ENCODE measurements around the gene DYNC1I1.

Gene DYNC1I1

DNA sequence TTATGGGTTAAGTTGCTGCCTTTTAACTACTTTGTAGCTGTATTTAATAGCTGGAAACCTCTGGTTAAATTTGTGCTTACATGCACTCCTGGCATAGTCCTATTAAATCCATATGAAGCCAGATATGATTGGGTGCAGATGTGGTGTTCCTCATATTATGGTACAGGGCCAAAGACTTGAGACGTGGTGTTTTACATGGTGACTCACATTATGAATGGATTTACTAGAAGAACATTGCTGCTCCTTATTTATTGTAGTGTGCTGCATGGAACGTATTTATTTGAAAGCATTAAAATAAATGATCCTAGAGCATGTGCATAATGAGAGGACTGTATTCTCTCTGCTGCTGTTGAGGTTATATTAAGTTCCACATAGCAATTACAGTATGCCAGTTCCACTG lies 325.5 kb downstream of the DYNC1I1 start:
- TF ChIP-seq FOXP2 (optimal IDR thresholded peaks at IDR 0.05; ENCODE audit: borderline replicate concordance, extremely low read depth, extremely low read length, insufficient read depth) (no peak), SIN3A (IDR thresholded peaks at IDR 0.05; ENCODE audit: borderline replicate concordance, insufficient read depth, low read length) (no peak), POLR2AphosphoS5 (IDR thresholded peaks at IDR 0.05; ENCODE audit: low read depth, low read length) (no peak), TAF1 (IDR thresholded peaks at IDR 0.05; ENCODE audit: borderline replicate concordance, insufficient read depth, low read length) (no peak)
- TF ChIP-seq, protein P1, sequence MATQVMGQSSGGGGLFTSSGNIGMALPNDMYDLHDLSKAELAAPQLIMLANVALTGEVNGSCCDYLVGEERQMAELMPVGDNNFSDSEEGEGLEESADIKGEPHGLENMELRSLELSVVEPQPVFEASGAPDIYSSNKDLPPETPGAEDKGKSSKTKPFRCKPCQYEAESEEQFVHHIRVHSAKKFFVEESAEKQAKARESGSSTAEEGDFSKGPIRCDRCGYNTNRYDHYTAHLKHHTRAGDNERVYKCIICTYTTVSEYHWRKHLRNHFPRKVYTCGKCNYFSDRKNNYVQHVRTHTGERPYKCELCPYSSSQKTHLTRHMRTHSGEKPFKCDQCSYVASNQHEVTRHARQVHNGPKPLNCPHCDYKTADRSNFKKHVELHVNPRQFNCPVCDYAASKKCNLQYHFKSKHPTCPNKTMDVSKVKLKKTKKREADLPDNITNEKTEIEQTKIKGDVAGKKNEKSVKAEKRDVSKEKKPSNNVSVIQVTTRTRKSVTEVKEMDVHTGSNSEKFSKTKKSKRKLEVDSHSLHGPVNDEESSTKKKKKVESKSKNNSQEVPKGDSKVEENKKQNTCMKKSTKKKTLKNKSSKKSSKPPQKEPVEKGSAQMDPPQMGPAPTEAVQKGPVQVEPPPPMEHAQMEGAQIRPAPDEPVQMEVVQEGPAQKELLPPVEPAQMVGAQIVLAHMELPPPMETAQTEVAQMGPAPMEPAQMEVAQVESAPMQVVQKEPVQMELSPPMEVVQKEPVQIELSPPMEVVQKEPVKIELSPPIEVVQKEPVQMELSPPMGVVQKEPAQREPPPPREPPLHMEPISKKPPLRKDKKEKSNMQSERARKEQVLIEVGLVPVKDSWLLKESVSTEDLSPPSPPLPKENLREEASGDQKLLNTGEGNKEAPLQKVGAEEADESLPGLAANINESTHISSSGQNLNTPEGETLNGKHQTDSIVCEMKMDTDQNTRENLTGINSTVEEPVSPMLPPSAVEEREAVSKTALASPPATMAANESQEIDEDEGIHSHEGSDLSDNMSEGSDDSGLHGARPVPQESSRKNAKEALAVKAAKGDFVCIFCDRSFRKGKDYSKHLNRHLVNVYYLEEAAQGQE (IDR thresholded peaks at IDR 0.05; ENCODE audit: insufficient read depth in 1 of 2, low read depth in 2 of 2, low read length in 2 of 2), result no peak

DNA sequence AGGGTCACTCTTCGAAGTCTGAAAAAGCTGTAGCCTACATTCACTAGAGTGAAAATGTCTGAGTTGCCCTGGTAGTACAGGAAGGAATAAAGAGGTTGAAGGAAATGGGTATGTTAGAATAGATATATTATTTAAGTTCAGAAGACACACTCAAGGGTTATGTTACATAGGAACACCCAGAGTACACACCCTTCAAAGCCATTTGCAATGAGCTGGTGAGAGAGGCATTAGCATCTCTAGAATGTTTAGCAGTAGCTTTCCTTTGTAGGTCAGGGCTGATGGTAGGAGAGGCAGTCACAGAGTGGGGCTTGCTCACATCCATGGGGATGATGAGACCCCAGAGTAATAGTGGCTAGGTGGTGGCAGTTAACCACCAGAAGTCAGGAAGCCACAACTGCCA lies 328.4 kb downstream of the DYNC1I1 start:
- no peak for TF ChIP-seq SIN3A (IDR thresholded peaks at IDR 0.05; ENCODE audit: borderline replicate concordance, insufficient read depth, low read length)
- no peak for TF ChIP-seq TAF1 (IDR thresholded peaks at IDR 0.05; ENCODE audit: borderline replicate concordance, insufficient read depth, low read length)

DNA sequence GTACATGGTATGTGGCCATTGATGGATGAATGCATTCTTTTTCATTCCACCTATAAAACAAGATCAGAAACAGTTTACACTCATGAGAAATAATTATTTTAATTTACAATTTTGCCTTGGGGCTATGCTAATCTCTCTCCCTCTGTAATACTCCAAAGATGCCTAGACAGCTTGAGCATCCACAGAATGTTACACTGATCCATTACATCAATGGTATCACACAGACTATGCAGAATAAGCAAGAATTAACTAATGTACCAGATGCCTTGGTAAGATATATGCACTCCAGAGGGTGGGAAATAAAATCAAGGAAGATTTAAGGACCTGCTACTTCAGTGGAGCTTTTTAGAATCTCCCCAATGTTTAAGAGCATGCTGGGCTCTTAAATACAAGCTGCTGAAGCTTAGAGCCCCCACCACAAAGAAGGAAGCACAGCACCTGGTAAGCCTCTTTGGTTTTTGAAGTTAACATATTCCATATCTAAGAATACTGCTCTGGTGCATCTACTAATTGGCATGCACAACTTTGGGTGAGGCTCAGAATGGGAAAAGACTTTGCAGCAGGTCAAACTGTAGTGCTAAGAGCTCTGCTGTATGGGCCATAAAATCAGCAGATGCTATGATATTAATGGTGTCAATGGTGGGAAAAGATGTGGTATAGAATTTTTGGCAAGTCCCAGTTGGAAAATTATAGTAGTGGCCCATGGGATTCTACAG lies 329.9 kb downstream of the DYNC1I1 start:
- TF ChIP-seq, protein P1 (IDR thresholded peaks at IDR 0.05; ENCODE audit: insufficient read depth in 1 of 2, low read depth in 2 of 2, low read length in 2 of 2), result no peak
- no peak for TF ChIP-seq FOXP2 (optimal IDR thresholded peaks at IDR 0.05; ENCODE audit: borderline replicate concordance, extremely low read depth, extremely low read length, insufficient read depth)
- no peak for TF ChIP-seq POLR2AphosphoS5 (IDR thresholded peaks at IDR 0.05; ENCODE audit: low read depth, low read length)
- TF ChIP-seq TAF1 (IDR thresholded peaks at IDR 0.05; ENCODE audit: borderline replicate concordance, insufficient read depth, low read length), result no peak
- no peak for TF ChIP-seq SIN3A (IDR thresholded peaks at IDR 0.05; ENCODE audit: borderline replicate concordance, insufficient read depth, low read length)

DNA sequence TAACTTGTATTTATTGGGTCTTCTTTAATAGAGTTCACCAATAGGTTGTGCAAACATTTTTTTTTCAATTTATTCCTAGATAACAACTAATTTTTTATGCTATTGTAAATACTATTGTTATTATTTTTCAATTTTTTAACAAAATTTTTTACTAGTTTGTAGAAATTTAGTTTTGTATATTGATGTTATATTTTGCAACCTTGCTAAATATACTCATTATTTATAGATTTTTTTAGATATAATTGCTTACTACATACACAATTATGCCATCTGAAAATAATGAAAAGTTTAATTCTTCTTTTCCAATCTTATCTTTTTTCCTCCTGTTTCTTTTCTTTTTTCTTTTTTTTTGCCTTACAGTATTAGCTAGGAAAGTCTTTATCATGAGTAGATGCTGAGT lies 332.6 kb downstream of the DYNC1I1 start:
- no peak for TF ChIP-seq SIN3A (IDR thresholded peaks at IDR 0.05; ENCODE audit: borderline replicate concordance, insufficient read depth, low read length)

DNA sequence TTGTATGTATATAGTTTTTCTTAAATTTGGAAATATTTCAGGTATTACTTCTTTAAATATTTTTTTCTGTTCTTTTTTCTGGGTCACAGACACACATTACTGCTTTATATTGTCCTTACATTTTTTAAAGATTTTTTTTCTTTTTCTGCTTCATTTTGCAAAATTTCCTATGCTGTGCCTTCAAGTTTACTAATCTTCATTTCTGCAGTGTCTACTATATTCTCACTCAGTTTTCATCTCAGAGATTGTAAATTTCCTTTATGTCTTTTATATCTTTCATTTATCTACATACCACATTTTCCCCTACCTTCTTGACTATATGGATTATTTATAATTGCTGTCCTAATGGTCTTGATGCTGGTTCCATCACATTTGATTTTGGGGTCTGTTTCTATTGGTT lies 339.1 kb downstream of the DYNC1I1 start:
- TF ChIP-seq SIN3A (IDR thresholded peaks at IDR 0.05; ENCODE audit: borderline replicate concordance, insufficient read depth, low read length) (no peak), FOXP2 (optimal IDR thresholded peaks at IDR 0.05; ENCODE audit: borderline replicate concordance, extremely low read depth, extremely low read length, insufficient read depth) (no peak)

DNA sequence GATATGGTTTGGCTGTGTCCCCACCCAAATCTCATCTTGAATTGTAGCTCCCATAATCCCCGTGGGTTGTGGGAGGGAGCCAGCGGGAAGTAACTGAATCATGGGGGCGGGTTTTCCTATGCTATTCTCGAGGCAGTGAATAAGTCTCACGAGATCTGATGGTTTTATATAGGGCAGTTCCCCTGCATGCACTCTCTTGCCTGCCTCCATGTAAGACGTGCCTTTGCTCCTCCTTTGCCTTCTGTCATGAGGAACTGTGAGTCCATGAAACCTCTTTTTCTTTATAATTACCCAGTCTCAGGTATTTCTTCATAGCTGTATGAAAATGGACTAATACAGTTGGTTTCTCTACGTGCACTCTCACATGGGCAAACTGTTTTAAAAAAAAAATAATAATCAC lies 341.8 kb downstream of the DYNC1I1 start:
- TF ChIP-seq TAF1 (IDR thresholded peaks at IDR 0.05; ENCODE audit: borderline replicate concordance, insufficient read depth, low read length) (no peak), POLR2AphosphoS5 (IDR thresholded peaks at IDR 0.05; ENCODE audit: low read depth, low read length) (no peak), FOXP2 (optimal IDR thresholded peaks at IDR 0.05; ENCODE audit: borderline replicate concordance, extremely low read depth, extremely low read length, insufficient read depth) (no peak)

DNA sequence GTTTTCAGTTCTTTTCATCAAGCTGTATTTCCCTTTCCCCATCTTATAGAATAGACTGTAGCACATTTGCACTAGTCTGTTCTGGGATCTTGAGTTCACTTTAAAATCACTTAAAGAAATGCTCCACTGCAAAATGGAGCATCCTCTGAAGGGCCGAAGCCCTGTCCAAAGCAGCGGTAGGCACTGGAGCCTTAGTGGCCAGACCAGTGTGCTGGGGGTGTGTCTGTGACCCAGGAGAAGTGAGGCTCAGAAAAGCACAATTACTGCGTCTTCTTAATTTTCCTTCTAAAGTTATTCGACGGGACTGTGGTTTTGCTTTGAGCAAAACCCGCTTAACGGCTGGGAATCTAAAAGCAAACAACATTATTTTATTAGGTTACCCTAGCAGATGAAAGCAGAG lies 343.8 kb downstream of the DYNC1I1 start:
- no peak for TF ChIP-seq FOXP2 (optimal IDR thresholded peaks at IDR 0.05; ENCODE audit: borderline replicate concordance, extremely low read depth, extremely low read length, insufficient read depth)

DNA sequence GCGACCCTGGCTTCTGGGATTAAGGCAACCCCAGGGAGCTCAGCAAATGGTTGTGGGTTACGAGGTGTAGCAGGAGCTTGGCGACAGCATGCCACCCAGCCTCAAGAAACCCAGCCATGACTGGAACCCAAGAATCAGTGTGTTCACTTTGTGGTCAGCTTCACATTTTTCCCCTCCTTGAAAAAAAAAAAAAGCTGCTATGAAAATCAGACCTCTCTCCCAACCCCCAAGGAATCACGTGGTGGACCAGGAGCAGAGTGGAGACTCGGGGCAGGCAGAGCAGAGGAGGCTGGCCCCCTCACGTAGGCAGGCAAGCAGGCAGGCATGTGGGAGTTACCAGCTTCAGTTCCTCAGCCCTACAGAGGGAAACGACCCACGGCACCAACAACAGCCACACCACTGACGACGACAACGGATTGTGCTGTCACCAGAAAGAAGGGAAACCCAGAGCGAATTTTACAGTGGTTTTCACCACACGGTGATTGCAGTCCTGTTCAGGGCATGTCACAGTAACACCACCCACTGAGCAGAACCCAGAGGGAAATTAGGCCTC lies 346.2 kb downstream of the DYNC1I1 start:
- TF ChIP-seq, protein P1 (IDR thresholded peaks at IDR 0.05; ENCODE audit: insufficient read depth in 1 of 2, low read depth in 2 of 2, low read length in 2 of 2), result no peak
- no peak for TF ChIP-seq SIN3A (IDR thresholded peaks at IDR 0.05; ENCODE audit: borderline replicate concordance, insufficient read depth, low read length)
- TF ChIP-seq TAF1 (IDR thresholded peaks at IDR 0.05; ENCODE audit: borderline replicate concordance, insufficient read depth, low read length), result no peak
- no peak for TF ChIP-seq POLR2AphosphoS5 (IDR thresholded peaks at IDR 0.05; ENCODE audit: low read depth, low read length)
- no peak for TF ChIP-seq FOXP2 (optimal IDR thresholded peaks at IDR 0.05; ENCODE audit: borderline replicate concordance, extremely low read depth, extremely low read length, insufficient read depth)
